HG02973 (cell line): Measurements from ENCODE around the gene UBTD1.
"Not testable (repeated sequence)": the region's sequence is repeated elsewhere in the genome, so short reads cannot be mapped to it uniquely, and the experiment has no call there.

Source experiments
- ATAC-seq: cut with Tn5 transposase; IDR thresholded peaks from one replicate; pipeline ENCODE4 v1.9.1; 2021; ENCODE audit warnings: moderate library complexity; ENCODE audit not compliant: unreplicated experiment

UBTD1 gene

DNA sequence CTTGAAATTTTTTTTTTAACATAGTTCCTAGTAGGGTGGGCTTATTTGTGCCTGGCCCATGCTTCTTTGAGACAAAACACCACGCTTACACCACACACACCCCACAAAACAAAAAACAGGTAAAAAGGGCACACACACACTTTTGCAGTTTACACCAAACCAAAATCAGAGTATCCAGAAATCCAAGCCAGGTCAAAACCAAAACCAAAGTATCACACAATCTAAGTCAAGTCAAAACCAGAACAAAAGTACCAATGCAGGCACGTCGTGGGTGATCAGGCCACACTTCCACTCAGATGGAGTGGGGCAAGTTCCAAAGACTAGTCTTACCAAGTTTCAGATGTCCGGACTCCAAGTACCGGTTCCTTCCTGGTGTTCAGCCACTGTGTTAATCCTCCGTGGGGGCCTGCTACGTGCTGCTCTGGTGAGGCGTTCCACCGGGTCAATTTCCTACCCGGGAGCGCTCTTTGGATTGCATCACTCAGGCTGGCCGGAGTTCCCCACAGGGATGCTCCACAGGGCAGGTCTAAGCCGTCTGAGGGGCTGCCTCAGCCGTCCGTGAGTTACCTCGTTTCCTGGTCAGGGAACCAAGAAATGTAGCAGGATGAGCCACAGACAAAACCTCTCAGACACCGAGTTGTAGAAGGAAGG lies 62.1 kb downstream of the UBTD1 start:
- not testable (repeated sequence) for ATAC-seq

DNA sequence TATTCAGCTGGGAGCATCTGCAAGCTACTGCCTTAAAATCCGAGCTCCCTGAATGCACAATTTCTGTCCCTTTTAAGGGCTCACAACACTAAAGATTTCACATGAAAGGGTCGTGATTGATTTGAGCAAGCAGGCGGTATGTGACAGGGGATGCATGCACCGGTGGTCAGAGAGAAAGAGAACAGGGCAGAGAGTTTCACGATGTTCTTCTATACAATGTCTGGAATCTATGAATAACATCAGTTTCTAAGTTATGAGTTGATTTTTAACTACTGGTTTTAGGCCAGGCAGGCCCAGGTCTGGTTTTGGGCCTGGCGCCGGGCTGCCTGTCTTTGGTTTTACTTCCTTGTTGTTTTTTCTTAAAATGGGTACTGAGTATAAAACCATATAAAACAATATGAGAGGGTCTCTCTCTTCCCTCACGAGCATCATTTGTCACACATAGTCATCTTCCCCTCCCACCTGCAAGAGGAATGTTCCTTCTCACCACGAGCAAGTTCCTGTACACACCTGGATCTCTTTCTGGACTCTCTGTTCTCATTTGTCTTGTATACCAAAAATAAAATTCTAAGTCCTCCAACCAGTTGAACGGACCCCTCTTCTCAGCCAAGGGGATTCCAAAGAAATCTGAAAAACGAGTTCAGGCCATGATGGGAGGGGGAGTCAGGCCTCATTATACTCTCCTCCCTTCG lies 62.8 kb downstream of the UBTD1 start:
- ATAC-seq = not testable (repeated sequence)

DNA sequence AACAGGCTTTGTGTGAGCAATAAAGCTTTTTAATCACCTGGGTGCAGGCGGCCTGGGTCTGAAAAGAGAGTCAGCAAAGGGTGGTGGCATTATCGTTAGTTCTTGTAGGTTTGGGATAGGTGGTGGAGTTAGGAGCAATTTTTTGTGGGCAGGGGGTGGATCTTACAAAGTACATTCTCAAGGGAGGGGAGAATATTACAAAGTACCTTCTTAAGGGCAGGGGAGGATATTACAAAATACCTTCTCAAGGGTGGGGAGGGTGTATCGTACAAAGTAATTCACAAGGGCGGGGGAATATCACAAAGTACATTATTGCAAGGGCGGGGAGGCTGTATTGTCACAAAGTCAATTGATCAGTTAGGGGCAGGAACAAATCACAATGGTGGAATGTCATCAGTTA lies 63.6 kb downstream of the UBTD1 start:
- not testable (repeated sequence) for ATAC-seq

DNA sequence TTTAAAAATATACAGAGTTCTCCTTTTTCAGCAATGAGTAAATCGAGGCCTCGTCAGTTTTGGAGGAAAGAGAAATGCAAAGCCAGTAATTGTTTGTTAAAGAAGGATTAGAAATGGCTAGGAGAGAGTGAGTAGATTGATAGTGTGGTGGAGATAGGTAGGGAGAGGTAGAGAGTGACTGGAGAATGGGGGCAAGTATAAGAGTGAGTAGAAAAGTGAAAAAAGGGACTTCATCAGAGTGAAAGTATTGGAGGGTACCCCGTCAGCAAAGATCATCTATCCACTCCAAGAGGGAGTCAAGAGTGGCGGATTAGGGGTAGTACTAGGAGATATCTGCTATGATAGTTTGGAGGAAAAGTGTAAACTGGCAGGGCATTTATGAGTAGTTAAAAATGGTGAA lies 64.6 kb downstream of the UBTD1 start:
- ATAC-seq = no peak

DNA sequence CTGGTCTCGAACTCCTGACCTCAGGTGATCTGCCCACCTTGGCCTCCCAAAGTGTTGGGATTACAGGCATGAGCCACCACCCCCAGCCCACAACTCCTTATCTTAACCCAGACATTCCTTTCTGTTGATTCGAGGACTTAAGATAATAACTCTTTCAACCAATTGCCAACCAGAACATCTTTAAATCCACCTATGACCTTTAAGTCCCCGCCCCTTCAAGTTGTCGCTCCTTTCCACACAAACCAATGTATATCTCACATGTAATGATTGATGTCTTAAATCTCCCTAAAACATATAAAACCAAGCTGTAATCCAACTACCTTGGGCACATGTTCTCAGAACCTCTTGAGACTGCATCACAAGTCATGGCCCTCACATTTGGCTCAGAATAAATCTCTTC lies 66.1 kb downstream of the UBTD1 start:
- ATAC-seq = no peak

DNA sequence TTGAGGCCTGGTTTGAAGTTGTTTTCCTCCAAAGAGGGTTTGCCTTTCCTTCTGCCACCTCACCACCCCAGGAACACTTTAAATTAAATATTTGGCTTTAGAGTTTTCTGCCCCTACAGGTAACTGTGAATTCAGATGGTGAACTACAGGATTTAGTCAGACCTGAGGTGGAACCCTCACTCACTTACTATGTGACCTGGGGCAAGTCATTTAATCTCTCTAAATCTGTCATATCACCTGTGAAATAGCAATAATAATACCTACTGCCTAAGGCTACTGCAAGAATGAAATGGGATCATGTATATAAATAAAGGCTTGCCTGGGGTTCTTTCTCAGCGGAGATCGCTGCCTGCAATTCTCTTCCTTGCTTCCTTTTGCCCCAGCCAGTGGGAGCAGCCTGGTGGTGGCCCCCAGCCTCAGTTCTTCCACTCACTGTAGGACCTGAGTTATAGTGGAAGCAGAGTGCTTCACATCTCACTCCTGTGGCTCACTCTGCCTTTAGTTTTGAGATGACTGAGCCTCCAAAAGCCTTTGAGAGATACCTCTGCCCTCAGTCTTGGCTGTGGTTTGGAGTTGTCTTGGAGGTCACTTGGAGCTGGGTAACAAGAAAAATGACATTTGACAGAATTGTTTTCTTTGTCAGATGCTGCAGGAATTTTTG lies 67.7 kb downstream of the UBTD1 start:
- no peak for ATAC-seq

DNA sequence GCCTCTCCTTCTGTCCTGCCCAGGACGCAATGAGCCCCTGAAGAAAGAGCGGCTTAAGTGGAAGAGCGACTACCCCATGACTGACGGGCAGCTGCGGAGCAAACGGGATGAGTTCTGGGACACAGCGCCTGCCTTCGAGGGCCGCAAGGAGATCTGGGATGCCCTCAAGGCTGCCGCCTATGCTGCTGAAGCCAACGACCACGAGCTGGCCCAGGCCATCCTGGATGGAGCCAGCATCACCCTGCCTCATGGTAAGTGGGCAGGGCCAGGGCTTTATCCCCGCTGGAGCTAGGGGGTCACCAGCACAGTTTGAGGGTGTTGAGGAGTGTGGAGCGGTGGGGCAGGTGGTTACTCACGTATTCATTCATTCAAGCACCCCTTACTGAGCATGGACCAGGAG lies 69.2 kb downstream of the UBTD1 start:
- ATAC-seq = no peak

DNA sequence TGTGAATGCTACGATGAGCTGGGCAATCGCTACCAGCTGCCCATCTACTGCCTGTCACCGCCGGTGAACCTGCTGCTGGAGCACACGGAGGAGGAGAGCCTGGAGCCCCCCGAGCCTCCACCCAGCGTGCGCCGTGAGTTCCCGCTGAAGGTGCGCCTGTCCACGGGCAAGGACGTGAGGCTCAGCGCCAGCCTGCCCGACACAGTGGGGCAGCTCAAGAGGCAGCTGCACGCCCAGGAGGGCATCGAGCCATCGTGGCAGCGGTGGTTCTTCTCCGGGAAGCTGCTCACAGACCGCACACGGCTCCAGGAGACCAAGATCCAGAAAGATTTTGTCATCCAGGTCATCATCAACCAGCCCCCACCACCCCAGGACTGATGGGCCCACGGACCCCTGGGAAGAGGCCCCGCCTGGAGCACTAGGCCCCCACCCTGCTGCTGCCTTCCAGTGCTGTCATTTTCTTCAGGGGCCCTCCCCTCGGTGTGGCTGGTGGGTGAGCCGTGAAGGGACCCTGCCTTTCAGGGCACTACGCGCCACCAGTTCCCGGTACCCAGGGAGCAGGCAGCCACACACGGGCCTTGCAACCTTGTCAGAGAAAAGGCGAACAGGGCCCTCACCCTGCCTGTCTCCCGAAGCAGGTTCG lies 71.5 kb downstream of the UBTD1 start:
- no peak for ATAC-seq

DNA sequence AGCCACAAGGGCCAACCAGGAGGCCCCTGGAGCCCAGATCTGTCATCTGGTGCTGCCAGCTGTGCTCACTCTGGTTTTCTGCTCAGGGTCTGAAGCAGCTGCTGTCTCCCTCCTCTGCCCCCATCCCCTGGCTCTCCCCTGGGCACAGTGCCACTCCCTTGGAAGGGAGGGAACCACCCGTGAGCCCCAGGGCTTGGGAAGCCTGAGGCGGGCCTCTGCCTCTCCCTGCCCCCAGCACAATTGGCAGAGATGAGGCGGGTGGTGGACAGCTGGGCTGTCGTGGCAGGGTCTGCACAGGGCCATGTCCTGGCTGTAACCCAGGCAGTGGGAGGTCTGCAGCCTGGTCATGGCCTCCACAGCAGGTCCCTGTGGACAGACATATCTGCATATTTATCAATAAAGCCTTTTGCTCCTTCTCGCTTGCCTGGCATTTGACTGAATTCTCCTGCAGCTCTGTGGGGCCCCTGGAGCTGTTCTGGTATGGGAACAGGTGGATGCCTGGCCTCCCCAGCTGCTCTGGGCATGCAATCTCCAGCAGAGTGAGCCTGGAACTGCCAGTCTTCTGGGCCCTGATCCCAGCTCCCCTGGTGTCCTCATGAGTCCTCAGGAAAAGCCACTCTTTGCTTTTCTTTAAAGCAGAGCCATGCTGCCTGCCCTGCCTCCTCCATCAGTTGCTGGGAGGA lies 72.2 kb downstream of the UBTD1 start:
- no peak for ATAC-seq

DNA sequence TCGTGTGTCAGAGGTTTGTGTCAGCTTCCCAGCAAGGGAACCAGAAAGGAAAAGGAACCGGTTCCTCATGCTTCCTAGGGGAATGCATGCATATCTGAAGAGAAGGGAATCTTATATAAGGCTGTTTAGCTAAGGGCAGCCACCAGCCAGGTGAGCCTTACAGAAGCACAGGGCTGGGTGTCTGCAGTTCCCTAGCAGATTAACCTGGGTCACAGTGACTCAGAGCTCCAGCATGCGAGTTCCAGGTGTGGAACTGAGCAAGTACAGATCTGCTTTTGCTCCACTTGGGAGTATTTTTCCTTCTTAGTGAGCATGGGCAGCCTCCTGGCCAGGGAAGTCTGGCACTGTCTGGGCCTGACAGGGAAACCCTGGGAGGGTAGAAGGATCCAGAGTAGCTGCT lies 72.9 kb downstream of the UBTD1 start:
- ATAC-seq = no peak

DNA sequence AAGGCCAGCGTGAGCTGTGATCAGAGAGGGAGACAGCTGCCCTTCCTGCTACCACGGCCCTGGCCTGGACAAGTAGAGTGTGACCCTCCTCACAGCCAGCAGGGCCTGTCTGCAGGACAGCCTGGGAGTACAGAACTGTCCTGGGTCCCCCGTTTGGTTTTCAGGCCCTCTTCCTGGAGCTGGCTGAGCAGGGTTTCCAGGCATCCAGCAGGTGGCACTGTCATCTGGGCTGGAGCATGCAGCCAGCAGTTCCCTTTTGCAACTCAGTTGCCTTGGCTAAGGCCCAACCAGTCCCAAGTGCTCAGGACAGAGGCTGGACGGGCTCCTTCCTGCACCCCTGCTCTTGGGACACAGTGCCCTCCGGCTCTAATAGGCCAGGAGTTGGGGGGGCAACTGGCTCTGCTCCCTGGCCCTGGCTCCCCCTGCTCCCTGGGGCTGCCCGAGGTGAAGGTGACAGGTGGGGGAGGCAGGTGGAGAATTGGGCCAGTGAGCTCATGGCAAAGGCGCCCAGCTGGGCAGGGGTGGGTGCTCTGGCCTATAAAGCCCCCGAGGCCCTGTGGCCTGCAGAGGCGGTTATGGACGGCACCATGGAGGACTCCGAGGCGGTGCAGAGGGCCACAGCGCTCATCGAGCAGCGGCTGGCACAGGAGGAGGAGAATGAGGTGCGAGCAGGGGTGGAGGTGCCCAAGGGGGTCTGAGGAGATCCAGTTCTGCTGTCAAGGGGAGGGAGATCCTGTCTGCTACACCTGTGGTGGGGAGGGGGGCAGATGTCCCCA lies 73.7 kb downstream of the UBTD1 start, which contains the start of gene ANKRD2:
TSS of gene ANKRD2 (plus strand) at position 566 of the 776 bp plus-strand sequence. CDS start at position 576, 10 bp downstream.
- no peak for ATAC-seq

DNA sequence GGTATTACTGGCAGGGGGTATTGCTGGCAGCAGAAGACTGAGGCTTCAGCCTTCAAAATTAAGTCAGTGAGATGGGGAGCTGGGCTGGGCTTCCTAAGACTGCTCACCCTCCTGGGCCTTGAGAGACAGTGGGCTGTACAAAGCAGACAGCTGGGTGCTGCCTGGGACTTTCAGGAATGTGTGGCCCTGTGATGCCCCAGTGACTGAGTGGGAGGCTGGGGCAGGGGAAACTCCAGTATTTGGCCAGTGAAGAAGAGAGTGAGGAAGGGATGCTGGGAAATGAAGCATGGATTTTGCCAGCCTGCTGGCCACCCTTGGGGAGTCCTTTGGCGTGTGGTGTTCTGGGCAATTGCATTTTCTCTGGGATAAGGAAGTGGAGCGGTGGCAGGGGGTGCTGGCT lies 74.3 kb downstream of the UBTD1 start:
- ATAC-seq = no peak

DNA sequence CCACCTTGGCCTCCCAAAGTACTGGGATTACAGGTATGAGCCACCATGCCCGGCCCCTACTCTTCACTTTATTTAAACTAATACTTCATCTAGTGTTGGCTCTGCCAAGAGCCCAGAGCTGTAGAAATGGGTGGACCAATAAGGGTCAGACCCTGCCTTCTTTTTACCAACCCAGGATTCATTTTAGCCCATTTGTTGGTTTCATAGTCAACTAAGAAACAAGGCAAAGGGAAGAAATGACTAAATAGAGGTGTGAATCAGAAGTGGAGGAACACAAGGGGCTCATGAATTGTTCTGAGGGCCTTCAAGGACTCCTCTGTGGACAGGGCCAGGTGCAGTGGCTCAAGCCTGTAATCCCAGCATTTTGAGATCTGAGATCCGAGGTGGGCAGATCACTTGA lies 74.9 kb downstream of the UBTD1 start:
- no peak for ATAC-seq

DNA sequence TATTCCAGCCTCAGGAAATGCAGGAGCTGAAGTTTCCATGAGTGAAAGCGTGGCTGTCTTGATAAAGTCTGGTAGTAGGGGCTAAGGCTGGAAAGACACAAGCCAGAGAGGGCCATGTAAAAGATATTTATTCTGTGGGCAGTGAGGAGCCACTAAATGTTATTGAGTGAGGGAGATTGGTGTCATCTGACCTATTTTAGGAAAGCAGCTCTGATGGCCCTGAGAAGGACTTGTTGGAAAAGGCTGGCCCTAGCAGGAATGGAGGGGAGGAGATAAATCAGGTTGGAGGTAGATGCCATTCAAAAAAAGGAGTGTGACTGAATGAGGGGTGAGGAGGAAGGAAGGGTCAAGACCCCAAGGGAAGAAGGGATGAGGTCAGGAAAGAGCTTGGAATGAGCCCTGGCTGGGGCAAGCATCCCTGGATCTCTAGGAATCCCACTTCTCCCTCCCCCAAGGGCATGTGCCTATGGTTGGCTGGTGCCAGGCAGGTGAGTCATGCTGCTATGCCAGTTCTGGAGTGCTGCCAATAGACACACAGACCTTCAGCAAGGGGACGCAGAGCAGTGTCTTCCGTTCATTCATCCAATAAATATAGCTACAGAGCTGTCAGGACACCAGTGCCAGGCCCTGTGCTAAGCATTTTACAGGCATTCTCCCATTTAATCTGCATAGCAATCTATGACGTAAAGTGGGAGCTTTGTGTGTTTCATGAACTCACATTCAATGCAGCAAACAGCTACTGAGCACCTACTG lies 75.8 kb downstream of the UBTD1 start:
- ATAC-seq = no peak

DNA sequence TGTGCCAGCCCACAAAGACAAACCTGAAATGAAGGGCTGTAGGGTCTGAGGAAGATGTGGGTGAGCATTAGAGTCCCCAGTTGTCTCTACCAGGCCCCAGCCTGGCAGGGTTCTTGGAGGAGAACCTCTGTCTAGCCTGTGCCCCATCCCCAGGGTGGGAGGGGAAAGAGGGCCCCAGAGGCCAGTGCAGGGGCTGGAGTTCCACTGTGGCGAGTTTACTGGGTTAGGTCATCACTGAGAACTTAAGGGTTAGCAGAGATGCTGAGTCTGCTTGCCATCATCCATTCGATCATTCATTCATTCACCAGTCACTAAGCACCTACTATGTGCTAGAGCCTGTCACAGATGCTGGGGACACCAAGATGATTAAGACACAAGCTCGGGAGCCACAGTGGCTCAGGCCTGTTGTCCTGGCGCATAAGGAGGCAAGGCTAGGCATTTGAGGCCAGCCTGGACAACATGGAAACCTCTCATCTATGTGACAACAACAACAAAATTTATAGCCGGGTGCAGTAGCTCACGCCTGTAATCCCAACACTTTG lies 76.5 kb downstream of the UBTD1 start:
- no peak for ATAC-seq

DNA sequence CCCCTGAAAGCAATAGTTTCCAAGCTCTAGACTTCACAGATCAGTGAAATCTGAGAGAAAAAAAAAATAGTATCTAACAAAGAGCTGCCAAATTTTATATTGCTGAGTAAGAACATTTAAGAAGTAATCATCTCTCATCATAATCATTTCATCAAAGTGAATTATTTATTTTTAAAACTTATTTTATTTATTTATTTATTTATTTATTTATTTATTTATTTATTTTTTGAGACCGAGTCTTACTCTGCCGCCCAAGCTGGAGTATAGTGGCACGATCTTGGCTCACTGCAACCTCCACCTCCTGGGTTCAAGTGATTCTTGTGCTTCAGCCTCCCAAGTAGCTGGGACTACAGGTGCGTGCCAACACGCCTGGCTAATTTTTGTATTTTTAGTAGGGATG lies 77.8 kb downstream of the UBTD1 start:
- not testable (repeated sequence) for ATAC-seq

DNA sequence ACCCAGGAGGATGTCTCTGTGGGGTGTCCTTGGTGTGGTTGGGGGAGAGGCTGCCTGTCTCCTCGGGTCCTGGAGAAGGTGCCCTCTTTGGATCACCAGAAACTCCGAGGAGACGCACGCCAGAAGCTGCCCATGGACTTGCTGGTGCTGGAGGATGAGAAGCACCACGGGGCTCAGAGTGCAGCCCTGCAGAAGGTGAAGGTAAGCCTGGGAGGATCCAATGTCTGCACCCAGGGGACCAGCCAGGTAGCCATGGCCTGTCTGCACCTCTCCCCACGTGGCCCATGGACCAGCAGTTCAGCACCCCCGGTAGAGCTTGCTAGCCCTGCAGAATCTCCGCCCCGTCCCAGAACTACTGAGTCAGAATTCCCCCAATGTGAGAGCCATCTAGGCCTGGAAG lies 79.0 kb downstream of the UBTD1 start:
- no peak for ATAC-seq

DNA sequence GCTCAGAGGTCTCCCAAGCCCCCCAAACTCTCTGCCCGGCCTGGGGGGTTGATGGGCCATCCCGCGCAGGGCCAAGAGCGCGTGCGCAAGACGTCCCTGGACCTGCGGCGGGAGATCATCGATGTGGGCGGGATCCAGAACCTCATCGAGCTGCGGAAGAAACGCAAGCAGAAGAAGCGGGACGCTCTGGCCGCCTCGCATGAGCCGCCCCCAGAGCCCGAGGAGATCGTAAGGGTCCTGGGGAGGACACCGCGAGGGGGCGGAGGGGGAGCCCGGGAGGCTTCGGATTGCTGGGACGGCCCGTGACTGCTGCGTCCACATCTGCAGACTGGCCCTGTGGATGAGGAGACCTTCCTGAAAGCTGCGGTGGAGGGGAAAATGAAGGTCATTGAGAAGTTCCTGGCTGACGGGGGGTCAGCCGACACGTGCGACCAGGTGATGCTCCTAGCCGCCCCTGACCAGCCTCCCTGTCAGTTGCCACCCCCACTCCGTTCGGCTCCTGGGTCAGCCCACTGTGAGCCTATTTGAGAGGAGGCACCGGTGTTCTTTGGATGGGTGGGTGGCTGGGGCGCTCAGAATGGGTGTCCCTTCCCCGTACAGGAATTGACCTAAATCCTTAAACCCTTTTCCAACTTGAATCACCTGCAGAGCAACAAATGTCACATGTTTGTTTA lies 79.6 kb downstream of the UBTD1 start:
- ATAC-seq = no peak
